Ammon's horn (tissue), 1 donor: Measurements from ENCODE around the gene CDC14A.

Experiments
- DNase-seq: peaks from one replicate; pipeline ENCODE4 v3.0.0-alpha.2; 2016; ENCODE audit warnings: low spot score

CDC14A gene

GRCh38 chr1:100452641-100453040 is 100.3 kb downstream of the CDC14A start:
- DNase-seq: no peak

GRCh38 chr1:100455478-100456072 is 103.3 kb downstream of the CDC14A start:
- no peak for DNase-seq

GRCh38 chr1:100456880-100457279 is 104.6 kb downstream of the CDC14A start:
- DNase-seq: no peak

- no peak for DNase-seq
Observed at GRCh38 chr1:100457683-100458082, 105.4 kb downstream of the CDC14A start.

GRCh38 chr1:100458661-100459357 is 106.5 kb downstream of the CDC14A start:
- DNase-seq: peak; percentile 12

GRCh38 chr1:100459358-100460114 is 107.2 kb downstream of the CDC14A start:
- DNase-seq: peak; percentile 91

- peak; percentile 41 for DNase-seq
Observed at GRCh38 chr1:100461222-100461621, 108.9 kb downstream of the CDC14A start.

GRCh38 chr1:100462326-100463025 is 110.2 kb downstream of the CDC14A start:
- DNase-seq: no peak

- DNase-seq: peak; percentile 85
Observed at GRCh38 chr1:100463791-100464424, 111.6 kb downstream of the CDC14A start.

- DNase-seq: no peak
Observed at GRCh38 chr1:100469578-100469977, 117.3 kb downstream of the CDC14A start.

GRCh38 chr1:100474834-100475233 is 122.5 kb downstream of the CDC14A start:
- no peak for DNase-seq

GRCh38 chr1:100476735-100477290 is 124.5 kb downstream of the CDC14A start:
- DNase-seq: no peak

- no peak for DNase-seq
Observed at GRCh38 chr1:100478816-100479215, 126.5 kb downstream of the CDC14A start.

GRCh38 chr1:100479620-100480338 is 127.5 kb downstream of the CDC14A start:
- no peak for DNase-seq

GRCh38 chr1:100481303-100481702 is 129.0 kb downstream of the CDC14A start:
- DNase-seq: no peak

GRCh38 chr1:100482167-100482566 is 129.9 kb downstream of the CDC14A start:
- no peak for DNase-seq

GRCh38 chr1:100482748-100483147 is 130.4 kb downstream of the CDC14A start:
- no peak for DNase-seq

- DNase-seq: no peak
Observed at GRCh38 chr1:100483230-100483629, 130.9 kb downstream of the CDC14A start.

- no peak for DNase-seq
Observed at GRCh38 chr1:100485855-100486258, 133.6 kb downstream of the CDC14A start.

GRCh38 chr1:100494393-100495084 is 142.2 kb downstream of the CDC14A start:
- no peak for DNase-seq
